Activated naive CD4-positive, alpha-beta T cell (primary cell): Measurements from ENCODE around the gene PRRT2.
"Not testable (repeated sequence)": the region's sequence is repeated elsewhere in the genome, so short reads cannot be mapped to it uniquely, and the experiment has no call there.

Source experiments
- DNase-seq, 4 experiments: peaks; one replicate each; lab custom pipeline; 2025; lab: John Stamatoyannopoulos, UW

Gene PRRT2

GRCh38 chr16:29790949-29791844, 20.8 kb upstream of the PRRT2 start:
- no peak for DNase-seq

- DNase-seq: no peak
Measured at GRCh38 chr16:29791845-29792807, 19.9 kb upstream of the PRRT2 start.

- DNase-seq: not testable (repeated sequence)
Measured at GRCh38 chr16:29793153-29793552, 18.8 kb upstream of the PRRT2 start.

- no peak for DNase-seq
Measured at GRCh38 chr16:29794231-29794710, 17.7 kb upstream of the PRRT2 start.

GRCh38 chr16:29802416-29802935, 9.5 kb upstream of the PRRT2 start:
- DNase-seq: no peak

GRCh38 chr16:29804020-29804419, 8.0 kb upstream of the PRRT2 start:
- DNase-seq: no peak

- DNase-seq: no peak
Measured at GRCh38 chr16:29804455-29805231, 7.3 kb upstream of the PRRT2 start.

- DNase-seq: peak; percentile 91 to 97 (median 96)
Measured at GRCh38 chr16:29805232-29806098, 6.5 kb upstream of the PRRT2 start.

- DNase-seq: peak in 3 of 4 experiments; percentile 67 to 87 (median 82)
Measured at GRCh38 chr16:29806099-29806579, 5.9 kb upstream of the PRRT2 start, which contains the start of gene MAZ. MAZ (plus strand) TSS chr16:29806529; CDS start chr16:29806702, 173 bp downstream.

GRCh38 chr16:29806641-29807425, 5.2 kb upstream of the PRRT2 start:
- peak in 3 of 4 experiments; percentile 21 to 46 (median 35) for DNase-seq

- peak; percentile 70 to 87 (median 79) for DNase-seq
Measured at GRCh38 chr16:29807426-29808218, 4.4 kb upstream of the PRRT2 start.

GRCh38 chr16:29808219-29808900, 3.6 kb upstream of the PRRT2 start:
- no peak for DNase-seq

GRCh38 chr16:29809031-29809747, 2.8 kb upstream of the PRRT2 start:
- no peak for DNase-seq

GRCh38 chr16:29809850-29810698, 1.9 kb upstream of the PRRT2 start:
- DNase-seq: peak in 2 of 4 experiments; percentile 16 to 52

GRCh38 chr16:29810699-29811169, 1.3 kb upstream of the PRRT2 start:
- no peak for DNase-seq
